Hepatocyte (in vitro differentiated cells): Measurements from ENCODE around the gene MAGEA12. TPM values are rescaled to one million over a fixed set of nuclear protein-coding genes. Genes with fewer than 3 reads are reported as not detected.
"Not testable (repeated sequence)": the region's sequence is repeated elsewhere in the genome, so short reads cannot be mapped to it uniquely, and the experiment has no call there.

ENCODE experiments used
- DNase-seq: peaks from one replicate; pipeline ENCODE4 v3.0.0-alpha.2; 2016; ENCODE audit warnings: low spot score
- H2AFZ ChIP-seq: fragments of 200-600 bp; sonication (generic); 2 replicates; pipeline ENCODE4 v1.6.0; 2016; ENCODE audit warnings: antibody characterized with exemption, mild to moderate bottlenecking
- H3K27ac ChIP-seq: fragments of 200-600 bp; sonication (generic); 2 replicates; pipeline ENCODE4 v1.5.1; 2016; ENCODE audit warnings: mild to moderate bottlenecking
- H3K27me3 ChIP-seq: fragments of 200-600 bp; sonication (generic); 2 replicates; pipeline ENCODE4 v1.6.1; 2016
- H3K36me3 ChIP-seq: fragments of 200-600 bp; sonication (generic); replicated peaks from 2 replicates; pipeline ENCODE4 v1.5.1; 2016; ENCODE audit warnings: low read depth; ENCODE audit not compliant: insufficient read depth
- H3K4me1 ChIP-seq: fragments of 200-600 bp; sonication (generic); 2 replicates; pipeline ENCODE4 v1.5.1; 2016; ENCODE audit warnings: mild to moderate bottlenecking, moderate library complexity; ENCODE audit not compliant: insufficient read depth
- H3K4me2 ChIP-seq: fragments of 200-600 bp; sonication (generic); 2 replicates; pipeline ENCODE4 v1.6.0; 2016
- H3K4me3 ChIP-seq: fragments of 200-600 bp; sonication (generic); 2 replicates; pipeline ENCODE4 v1.5.1; 2016; ENCODE audit warnings: mild to moderate bottlenecking
- H3K79me2 ChIP-seq: fragments of 200-600 bp; sonication (generic); 2 replicates; pipeline ENCODE4 v1.6.0; 2017; ENCODE audit warnings: mild to moderate bottlenecking
- H3K9me2 ChIP-seq: fragments of 200-600 bp; sonication (generic); replicated peaks from 2 replicates; pipeline ENCODE4 v1.6.0; 2017; ENCODE audit warnings: mild to moderate bottlenecking; ENCODE audit not compliant: insufficient read depth
- H3K9me3 ChIP-seq: fragments of 200-600 bp; sonication (generic); 2 replicates; pipeline ENCODE4 v1.5.1; 2016; ENCODE audit warnings: low read depth, mild to moderate bottlenecking
- H4K20me1 ChIP-seq: fragments of 200-600 bp; sonication (generic); 2 replicates; pipeline ENCODE4 v1.6.0; 2016; ENCODE audit warnings: mild to moderate bottlenecking; ENCODE audit not compliant: insufficient read depth, poor library complexity, severe bottlenecking
- CTCF ChIP-seq: fragments of 200-600 bp; sonication (generic); IDR thresholded peaks from 2 replicates; pipeline ENCODE4 v1.5.1; 2016; ENCODE audit warnings: antibody characterized with exemption, mild to moderate bottlenecking; ENCODE audit not compliant: poor library complexity
- EZH2 ChIP-seq: fragments of 200-600 bp; sonication (generic); IDR thresholded peaks from 2 replicates; pipeline ENCODE4 v1.6.1; 2016; ENCODE audit warnings: antibody characterized with exemption, mild to moderate bottlenecking, borderline replicate concordance
- EZH2phosphoT487 ChIP-seq: fragments of 200-600 bp; sonication (generic); IDR thresholded peaks from one replicate; pipeline ENCODE4 v1.6.1; 2018; ENCODE audit warnings: antibody characterized with exemption, mild to moderate bottlenecking, low read depth, moderate library complexity; ENCODE audit not compliant: unreplicated experiment, severe bottlenecking
- WGBS: methylation state at CpG from one replicate; pipeline ENCODE4 v1.1.6; 2016; ENCODE audit warnings: low lambda C conversion rate; ENCODE audit errors: missing lambda C conversion rate; 5-methylcytosine and 5-hydroxymethylcytosine counted together
- polyA plus RNA-seq: library from polyadenylated mRNA; unstranded; fragments of >200 nt; fragmentation: Nextera tagmentation; extraction: Ambion mirVana; gene quantifications from 2 replicates; pipeline ENCODE4 v1.2.1, GENCODE V29; 2016
- total RNA-seq: library from RNA; depleted of rRNA; stranded (reverse); fragments of >200 nt; gene quantifications from 2 replicates; pipeline ENCODE4 v1.2.3, GENCODE V29; 2014

The MAGEA12 gene
- total and polyA plus RNA-seq, 2 experiments from 2014 or later: not detected

GRCh38 chrX:152735860-152736511, 2.4 kb downstream of the MAGEA12 start:
- DNase-seq: no peak
- Histone ChIP-seq H3K27me3 (no peaks in the 10 kb centered on the region), H3K4me2 (no peak overlapping the region), H3K36me3 (no peaks in the 10 kb centered on the region), H3K9me2 (no peaks in the 10 kb centered on the region), H3K79me2 (no peaks in the 10 kb centered on the region), H2AFZ (no peak overlapping the region), H3K4me3 (no peak overlapping the region), H3K4me1 (no peaks in the 10 kb centered on the region), H3K27ac (no peak overlapping the region), H3K9me3 (no peaks in the 10 kb centered on the region), H4K20me1 (no peaks in the 10 kb centered on the region)
- TF ChIP-seq EZH2phosphoT487: no peak
- TF ChIP-seq EZH2: no peak
- no peak for TF ChIP-seq CTCF
- 86% methylated on average over 12 of the region's 12 CpGs for WGBS

- H3K27ac ChIP-seq, DNase-seq, H3K9me3 ChIP-seq, H4K20me1 ChIP-seq, H3K27me3 ChIP-seq, H3K9me2 ChIP-seq, H3K79me2 ChIP-seq, H3K4me1 ChIP-seq, H3K4me2 ChIP-seq, H3K4me3 ChIP-seq, H3K36me3 ChIP-seq, H2AFZ ChIP-seq: not testable (repeated sequence)
- WGBS: 67% methylated on average over 12 of the region's 12 CpGs
These were observed 3.0 kb downstream of the MAGEA12 start for GRCh38 chrX:152736528-152736927.

GRCh38 chrX:152738560-152738959, 5.0 kb downstream of the MAGEA12 start:
- no peak overlapping the region for H2AFZ ChIP-seq
- no peaks in the 10 kb centered on the region for H3K27me3 ChIP-seq
- no peaks in the 10 kb centered on the region for H3K9me2 ChIP-seq
- TF ChIP-seq CTCF (no peak), EZH2phosphoT487 (no peak), EZH2 (no peak)
- H3K36me3 ChIP-seq: no peaks in the 10 kb centered on the region
- no peak overlapping the region for H3K27ac ChIP-seq
- no peak for DNase-seq
- H3K4me3 ChIP-seq: no peak overlapping the region
- 78% methylated on average over 5 of the region's 5 CpGs for WGBS
- no peaks in the 10 kb centered on the region for H3K4me1 ChIP-seq
- H3K4me2 ChIP-seq: no peak overlapping the region
- H3K9me3 ChIP-seq: no peaks in the 10 kb centered on the region
- H3K79me2 ChIP-seq: no peaks in the 10 kb centered on the region
- H4K20me1 ChIP-seq: no peaks in the 10 kb centered on the region

DNA sequence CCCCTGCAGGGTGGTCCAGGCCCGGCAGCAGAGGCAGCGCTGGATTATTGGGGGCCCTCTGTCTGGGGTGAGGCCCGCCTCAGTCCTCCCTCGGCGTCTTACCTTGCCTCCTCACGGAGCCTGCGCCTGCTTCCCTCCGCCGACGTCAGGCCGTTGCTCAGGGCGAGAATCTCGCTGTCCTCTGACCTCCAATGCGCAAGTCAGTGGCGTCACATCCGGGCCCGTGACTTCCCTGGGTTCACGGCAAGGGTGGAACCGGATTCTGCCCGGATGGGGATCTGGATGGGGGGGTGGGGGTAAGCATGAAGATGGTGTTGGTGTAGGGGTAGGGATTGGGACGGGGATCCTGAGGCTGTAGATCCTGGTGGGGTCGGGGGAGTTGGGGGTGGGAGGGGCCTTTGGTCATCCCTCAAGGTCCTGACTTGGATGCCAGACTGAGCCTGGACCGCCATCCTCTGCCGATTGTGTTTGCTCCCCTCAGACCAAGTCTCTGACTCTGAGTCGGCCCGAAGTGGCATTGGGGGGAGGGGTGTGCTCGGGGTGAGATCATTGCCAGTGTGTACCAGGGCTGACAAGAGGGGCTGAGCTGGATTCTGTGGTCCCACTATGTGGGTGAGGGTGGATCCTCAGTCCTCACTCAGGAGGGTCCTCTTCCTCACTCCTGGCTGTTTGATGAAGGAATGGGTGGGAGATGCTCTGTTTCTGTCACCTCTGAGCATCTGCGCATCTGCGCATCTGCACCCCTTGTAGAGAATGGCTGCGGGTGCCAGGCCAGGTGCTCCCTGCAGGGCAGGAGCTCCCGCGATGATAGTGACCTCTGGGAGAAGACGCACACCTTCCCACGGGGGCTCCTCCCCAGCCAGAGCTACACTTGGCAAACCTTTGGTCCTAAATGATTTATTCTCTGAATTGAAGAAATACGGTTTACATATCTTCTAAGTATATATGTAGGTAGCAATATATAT, 20.4 kb downstream of the MAGEA12 start, which contains the start of gene MAGEA2:
Gene MAGEA2, minus strand, starts transcription at position 157 of the 965 bp plus-strand sequence. CDS start 2,479 bp downstream, outside the sequence.
- not testable (repeated sequence) for H2AFZ ChIP-seq, H3K27ac ChIP-seq, H3K79me2 ChIP-seq, H3K4me3 ChIP-seq, H3K4me1 ChIP-seq, H3K9me2 ChIP-seq, H3K27me3 ChIP-seq, DNase-seq, H3K36me3 ChIP-seq, H4K20me1 ChIP-seq, H3K9me3 ChIP-seq, H3K4me2 ChIP-seq
- no CpG with 5 or more reads among the region's 35 CpGs for WGBS

DNA sequence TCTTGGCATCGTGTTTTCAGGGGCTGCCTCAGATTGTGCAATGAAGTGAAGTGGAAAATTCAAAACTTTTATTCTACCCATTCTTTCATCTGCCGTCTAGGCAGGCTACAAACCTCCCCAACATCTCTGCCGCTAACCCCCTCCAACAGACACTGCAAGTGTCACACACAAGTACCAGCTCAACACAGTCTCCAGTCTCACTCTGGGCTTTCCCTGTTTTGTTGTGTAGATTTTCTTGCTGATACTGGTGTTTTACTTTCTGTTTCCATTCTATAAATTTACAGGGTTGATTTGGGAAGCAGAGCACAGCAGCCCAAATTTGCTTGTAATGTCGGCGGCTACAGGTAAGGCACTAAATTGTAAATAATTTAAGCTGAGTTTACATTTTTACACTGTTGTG, 21.3 kb downstream of the MAGEA12 start:
- H3K4me1 ChIP-seq, DNase-seq, H4K20me1 ChIP-seq, H3K27ac ChIP-seq, H3K27me3 ChIP-seq, H2AFZ ChIP-seq, H3K79me2 ChIP-seq, H3K36me3 ChIP-seq, H3K9me2 ChIP-seq, H3K4me2 ChIP-seq, H3K9me3 ChIP-seq, H3K4me3 ChIP-seq: not testable (repeated sequence)
- no CpG with 5 or more reads among the region's 5 CpGs for WGBS

GRCh38 chrX:152758918-152759317, 25.4 kb downstream of the MAGEA12 start, which contains the start of gene CSAG3:
Gene CSAG3 (plus strand): TSS chrX:152759218.
- H3K9me2 ChIP-seq, H3K36me3 ChIP-seq, H3K27me3 ChIP-seq, DNase-seq, H3K9me3 ChIP-seq, H3K4me1 ChIP-seq, H3K27ac ChIP-seq, H3K4me3 ChIP-seq, H3K4me2 ChIP-seq, H3K79me2 ChIP-seq, H2AFZ ChIP-seq, H4K20me1 ChIP-seq: not testable (repeated sequence)
- no CpG with 5 or more reads among the region's 2 CpGs for WGBS
